HG03108 (cell line): Measurements from ENCODE around the gene COMMD3.

Source experiments
- ATAC-seq: cut with Tn5 transposase; IDR thresholded peaks from one replicate; pipeline ENCODE4 v1.9.1; 2021; ENCODE audit warnings: moderate library complexity; ENCODE audit not compliant: unreplicated experiment

The COMMD3 gene

GRCh38 chr10:22319547-22319979 lies 3.4 kb downstream of the COMMD3 start:
- no peak for ATAC-seq

GRCh38 chr10:22319980-22320558 lies 3.9 kb downstream of the COMMD3 start:
- no peak for ATAC-seq

- ATAC-seq = no peak
Observed at GRCh38 chr10:22320591-22321155, 4.5 kb downstream of the COMMD3 start, which contains the start of gene BMI1. TSS of gene BMI1 (plus strand) at chr10:22321099. CDS start at chr10:22326450, 5,351 bp downstream.

- no peak for ATAC-seq
Observed at GRCh38 chr10:22321156-22321923, 5.2 kb downstream of the COMMD3 start.

GRCh38 chr10:22321924-22322640 lies 5.9 kb downstream of the COMMD3 start:
- ATAC-seq = no peak

GRCh38 chr10:22322641-22323160 lies 6.5 kb downstream of the COMMD3 start:
- ATAC-seq = no peak

- no peak for ATAC-seq
Observed at GRCh38 chr10:22323538-22324305, 7.5 kb downstream of the COMMD3 start.

- no peak for ATAC-seq
Observed at GRCh38 chr10:22324413-22324812, 8.2 kb downstream of the COMMD3 start.

GRCh38 chr10:22324893-22325271 lies 8.7 kb downstream of the COMMD3 start:
- ATAC-seq = no peak

GRCh38 chr10:22325272-22326144 lies 9.3 kb downstream of the COMMD3 start:
- peak; percentile 44 for ATAC-seq

- no peak for ATAC-seq
Observed at GRCh38 chr10:22326145-22326702, 10.0 kb downstream of the COMMD3 start.

GRCh38 chr10:22329150-22329549 lies 13.0 kb downstream of the COMMD3 start:
- ATAC-seq = no peak

- no peak for ATAC-seq
Observed at GRCh38 chr10:22332116-22332692, 16.0 kb downstream of the COMMD3 start.

- ATAC-seq = no peak
Observed at GRCh38 chr10:22333167-22333974, 17.2 kb downstream of the COMMD3 start.

GRCh38 chr10:22333975-22334282 lies 17.7 kb downstream of the COMMD3 start:
- no peak for ATAC-seq

- no peak for ATAC-seq
Observed at GRCh38 chr10:22334414-22335172, 18.4 kb downstream of the COMMD3 start.

- ATAC-seq = no peak
Observed at GRCh38 chr10:22335173-22335933, 19.2 kb downstream of the COMMD3 start.
